Effector CD8-positive, alpha-beta T cell (primary cell): Measurements from ENCODE around the gene RPL7A.
"Not testable (repeated sequence)": the region's sequence is repeated elsewhere in the genome, so short reads cannot be mapped to it uniquely, and the experiment has no call there.

ENCODE experiments used
- DNase-seq: peaks from one replicate; lab custom pipeline; 2025; lab: John Stamatoyannopoulos, UW

The RPL7A gene

GRCh38 chr9:133389025-133389557, 41.1 kb downstream of the RPL7A start:
- DNase-seq = no peak

- no peak for DNase-seq
Measured at GRCh38 chr9:133389562-133389961, 41.5 kb downstream of the RPL7A start.

- no peak for DNase-seq
Measured at GRCh38 chr9:133390713-133391112, 42.7 kb downstream of the RPL7A start.

GRCh38 chr9:133391449-133391848, 43.4 kb downstream of the RPL7A start:
- DNase-seq = not testable (repeated sequence)

GRCh38 chr9:133392308-133392707, 44.3 kb downstream of the RPL7A start:
- DNase-seq = not testable (repeated sequence)

GRCh38 chr9:133393399-133393798, 45.4 kb downstream of the RPL7A start:
- DNase-seq = no peak

- no peak for DNase-seq
Measured at GRCh38 chr9:133394687-133395271, 46.8 kb downstream of the RPL7A start.

- DNase-seq = no peak
Measured at GRCh38 chr9:133396952-133397351, 48.9 kb downstream of the RPL7A start.

GRCh38 chr9:133397370-133397769, 49.4 kb downstream of the RPL7A start:
- no peak for DNase-seq

GRCh38 chr9:133397895-133398294, 49.9 kb downstream of the RPL7A start:
- no peak for DNase-seq

- DNase-seq = no peak
Measured at GRCh38 chr9:133400292-133400691, 52.3 kb downstream of the RPL7A start.
